ENCODE results near the gene KRT2. TPM values are rescaled to one million over a fixed set of nuclear protein-coding genes. Genes with fewer than 3 reads are reported as not detected.

Gene KRT2
- total RNA-seq, 1 donor from 2014 or later: not detected

DNA sequence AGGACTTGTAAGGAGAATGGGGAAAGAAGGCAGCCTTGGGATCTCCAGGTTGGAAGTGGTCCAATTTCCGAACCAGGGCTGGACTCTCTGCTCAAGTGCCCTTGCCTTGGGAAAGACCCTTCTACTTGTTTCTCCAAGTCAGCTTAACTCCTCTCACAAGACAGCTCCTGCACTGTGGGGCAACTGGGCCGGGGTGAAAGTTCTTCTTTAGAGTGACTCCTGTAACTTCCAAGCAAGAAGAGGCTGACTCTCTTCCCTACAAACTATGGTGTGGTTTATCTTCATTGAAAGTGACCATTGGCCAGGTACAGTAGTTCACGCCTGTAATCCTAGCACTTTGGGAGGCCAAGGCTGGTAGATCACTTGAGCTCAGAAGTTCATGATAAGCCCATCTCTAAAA lies 14.5 kb upstream of the KRT2 start:
- DNase-seq (ENCODE audit: low spot score): no peak

DNA sequence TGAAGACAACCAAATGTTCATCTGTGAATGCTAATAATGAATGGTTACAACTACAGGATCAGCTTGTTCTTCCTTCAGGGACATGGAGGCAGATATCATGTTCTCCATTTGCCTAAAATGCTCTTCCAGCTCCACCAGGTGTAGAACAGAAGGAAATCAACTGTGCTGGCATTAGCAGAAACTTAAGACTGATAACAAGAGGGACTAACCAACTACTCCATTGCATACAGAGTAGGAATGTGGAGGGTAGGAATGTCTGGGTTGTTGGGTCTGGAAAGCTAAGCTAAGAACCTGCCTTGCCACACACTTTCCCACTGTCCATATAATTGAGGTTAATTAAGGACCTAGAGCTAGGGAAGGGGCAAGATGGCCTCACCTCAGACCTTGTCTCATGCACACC lies 11.4 kb upstream of the KRT2 start:
- DNase-seq (ENCODE audit: low spot score): no peak

DNA sequence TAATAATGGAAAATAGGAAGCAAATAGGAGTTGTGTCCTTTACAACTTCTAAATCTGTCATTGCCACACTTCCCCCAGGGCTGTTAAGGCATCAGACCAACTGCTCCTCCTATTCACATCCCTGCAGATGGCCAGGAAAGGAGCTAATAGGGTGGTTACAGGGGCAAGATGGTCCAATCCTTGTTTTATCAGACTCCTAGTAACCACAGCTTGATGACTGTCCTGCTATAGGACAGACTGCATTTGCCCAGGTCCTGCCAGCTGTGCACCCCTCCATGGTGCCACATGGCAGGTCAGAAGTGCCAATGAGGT lies 10.9 kb upstream of the KRT2 start:
- DNase-seq (ENCODE audit: low spot score): no peak

DNA sequence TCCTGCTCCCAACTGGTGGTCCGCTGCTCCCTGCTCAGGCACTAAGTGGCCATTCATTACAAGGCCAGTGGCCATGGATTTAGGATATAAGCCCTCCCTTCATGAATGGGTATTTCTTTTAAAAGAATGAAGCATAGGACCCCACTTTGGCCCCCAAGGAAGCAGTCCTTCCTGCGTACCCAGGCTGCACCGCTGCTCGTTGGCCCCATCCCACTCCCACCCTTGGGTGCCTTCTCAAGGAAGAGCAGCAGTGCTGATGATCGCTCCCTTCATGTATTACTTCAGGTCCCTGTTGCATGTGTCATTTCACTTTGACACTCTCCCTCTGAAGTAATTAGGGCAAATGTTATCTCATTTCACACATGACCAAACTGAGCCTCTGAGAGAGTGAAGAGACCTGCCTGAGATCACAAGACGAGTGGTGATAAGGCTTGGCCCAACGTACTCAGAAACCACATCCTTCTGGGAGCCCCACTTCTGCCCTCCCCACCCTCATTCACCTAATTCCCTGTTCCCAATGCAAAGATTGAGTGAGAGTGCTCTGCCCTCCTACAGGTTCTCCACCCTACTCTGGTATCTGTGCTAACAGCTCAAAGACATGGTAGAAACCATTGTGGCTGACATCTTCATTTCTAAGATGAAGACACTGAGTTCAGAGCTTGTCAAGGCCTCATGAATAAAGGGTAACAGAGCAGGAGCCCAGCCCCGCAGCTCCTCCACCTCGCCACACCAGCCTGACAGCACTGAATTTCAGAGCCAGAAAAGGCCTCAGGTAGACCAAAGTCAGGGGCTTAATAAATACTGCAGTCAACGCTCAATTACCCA lies 10.3 kb upstream of the KRT2 start:
- DNase-seq (ENCODE audit: low spot score): no peak

DNA sequence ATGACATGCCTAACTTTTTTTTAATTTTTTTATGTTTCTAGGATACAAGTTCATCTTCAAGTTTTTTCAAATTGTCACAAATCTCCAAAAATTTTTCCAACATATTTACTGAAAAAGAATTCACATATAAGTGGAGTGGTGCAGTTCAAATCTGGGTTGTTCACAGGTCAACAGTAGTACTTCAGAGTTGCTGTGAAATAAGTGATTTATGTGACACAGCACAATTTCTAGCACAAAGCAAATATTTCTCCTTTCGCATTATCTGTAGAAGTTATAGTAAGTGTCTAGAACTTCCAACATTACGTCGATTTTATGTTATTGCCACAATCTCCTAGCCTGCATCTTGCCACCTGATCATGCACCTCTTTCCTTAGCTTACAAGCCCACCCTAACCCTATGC lies 9.7 kb upstream of the KRT2 start:
- no peak for DNase-seq (ENCODE audit: low spot score)

DNA sequence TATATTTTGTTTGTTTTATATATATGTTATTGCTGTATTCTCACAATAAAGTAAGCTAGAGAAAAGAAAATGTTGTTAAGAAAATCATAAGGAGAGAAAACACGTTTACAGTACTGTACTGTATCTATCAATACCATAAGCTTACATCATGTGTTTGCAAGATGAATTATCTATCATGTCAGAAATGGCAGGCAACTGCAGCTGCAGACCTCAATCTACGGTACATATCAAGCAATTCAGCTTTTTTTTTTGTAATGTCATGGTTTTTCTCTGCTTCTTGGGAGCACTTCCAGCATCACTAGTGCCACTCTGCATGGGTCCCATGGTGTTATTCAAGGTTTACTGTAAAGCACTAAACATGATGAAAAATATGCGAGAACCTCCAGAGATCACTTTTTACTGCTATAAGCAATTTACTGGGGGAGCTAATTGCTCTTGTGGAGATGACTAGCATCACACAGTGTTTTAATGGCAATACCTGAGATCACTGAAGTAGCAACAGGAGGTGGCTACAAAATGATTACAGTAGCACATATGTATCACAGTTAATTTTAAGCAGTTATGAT lies 9.0 kb upstream of the KRT2 start:
- no peak for DNase-seq (ENCODE audit: low spot score)

DNA sequence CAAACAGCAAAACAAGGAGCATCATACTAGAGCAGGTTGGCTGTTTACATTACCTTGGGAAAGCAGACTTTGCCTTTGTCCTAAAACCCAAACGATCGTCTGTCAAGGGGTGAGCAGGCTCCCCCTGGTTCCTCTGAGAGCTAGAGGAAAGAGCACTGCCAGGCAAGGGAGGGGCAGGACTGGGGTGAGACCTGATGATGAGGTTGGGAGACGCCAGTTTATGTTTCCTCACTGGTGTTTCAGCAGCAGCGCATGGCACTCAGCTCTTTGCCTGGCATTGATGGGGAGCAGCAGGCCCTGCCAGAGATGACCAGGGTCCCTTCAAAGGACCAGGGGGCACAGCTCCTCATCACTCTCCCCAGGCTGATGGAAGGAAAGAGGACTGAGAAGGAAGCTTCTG lies 7.9 kb upstream of the KRT2 start:
- DNase-seq (ENCODE audit: low spot score): no peak

DNA sequence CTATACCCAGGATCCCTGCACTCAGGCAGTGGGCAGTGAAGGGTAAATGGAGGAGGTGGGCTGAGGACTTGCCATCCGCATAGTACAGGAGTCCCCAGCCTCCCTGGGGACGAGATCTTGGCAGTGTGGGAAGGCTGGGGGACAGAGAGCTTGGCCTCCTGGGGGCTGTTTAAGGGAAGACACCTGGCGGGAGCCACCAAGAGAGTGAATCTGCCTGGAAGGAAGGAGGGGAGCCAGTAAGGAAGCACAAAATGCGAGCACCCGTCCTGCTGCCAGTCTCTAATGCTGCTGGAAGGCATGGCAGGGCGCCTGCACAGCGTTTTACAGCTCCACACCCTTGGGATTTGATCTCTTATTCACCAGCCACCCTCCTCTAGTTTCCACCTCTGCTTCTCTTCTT lies 7.4 kb upstream of the KRT2 start:
- DNase-seq (ENCODE audit: low spot score): no peak

DNA sequence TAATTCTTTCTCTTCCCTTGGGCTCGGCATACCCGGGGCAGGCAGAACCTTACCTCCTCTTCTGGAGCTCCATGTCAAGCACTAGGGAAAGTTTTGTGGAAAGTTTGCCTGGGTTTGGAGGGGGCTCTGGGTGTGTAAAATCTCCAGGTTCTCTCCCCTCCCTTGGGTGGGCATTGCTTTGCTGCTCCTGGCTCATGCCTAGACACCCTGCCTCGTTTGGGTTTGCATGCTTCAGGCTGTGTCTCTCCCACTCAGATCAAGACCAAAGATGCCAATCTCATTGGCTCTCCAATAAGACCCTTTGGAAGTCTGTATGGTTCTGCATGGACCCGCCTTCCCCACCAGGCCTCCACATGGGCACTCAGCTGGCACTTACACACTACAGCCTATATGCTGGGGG lies 6.2 kb upstream of the KRT2 start:
- DNase-seq (ENCODE audit: low spot score): no peak

DNA sequence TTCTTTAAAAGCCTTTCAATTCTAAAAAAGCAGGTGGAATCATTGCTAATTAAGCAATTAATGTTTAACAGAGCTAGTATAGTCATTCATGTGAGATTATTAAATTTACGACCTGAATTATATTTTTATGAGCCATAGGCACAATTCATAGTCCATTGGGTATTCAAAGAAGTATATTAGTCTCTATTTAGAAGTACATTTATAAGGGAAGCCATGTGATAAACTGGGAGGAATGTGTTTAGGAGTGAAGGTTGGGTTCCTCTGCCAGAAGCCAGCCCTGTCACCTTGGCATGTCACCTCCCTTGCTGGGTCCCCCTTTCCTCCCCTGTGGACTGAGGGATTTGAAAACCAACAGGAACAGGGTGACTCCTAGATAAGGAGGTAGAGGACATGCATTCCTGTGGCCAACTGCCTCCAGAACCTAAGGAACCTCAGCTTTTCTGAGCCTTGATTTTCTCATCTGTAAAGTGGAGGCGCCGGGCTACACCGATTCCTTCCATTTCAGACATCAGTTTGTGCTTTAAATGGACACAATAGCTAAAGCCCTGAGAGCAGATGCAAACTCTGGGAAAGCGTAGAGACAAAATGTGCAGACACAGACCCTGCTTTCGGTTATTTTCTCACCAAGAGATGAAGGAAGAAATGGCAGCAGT lies 5.4 kb upstream of the KRT2 start:
- no peak for DNase-seq (ENCODE audit: low spot score)

DNA sequence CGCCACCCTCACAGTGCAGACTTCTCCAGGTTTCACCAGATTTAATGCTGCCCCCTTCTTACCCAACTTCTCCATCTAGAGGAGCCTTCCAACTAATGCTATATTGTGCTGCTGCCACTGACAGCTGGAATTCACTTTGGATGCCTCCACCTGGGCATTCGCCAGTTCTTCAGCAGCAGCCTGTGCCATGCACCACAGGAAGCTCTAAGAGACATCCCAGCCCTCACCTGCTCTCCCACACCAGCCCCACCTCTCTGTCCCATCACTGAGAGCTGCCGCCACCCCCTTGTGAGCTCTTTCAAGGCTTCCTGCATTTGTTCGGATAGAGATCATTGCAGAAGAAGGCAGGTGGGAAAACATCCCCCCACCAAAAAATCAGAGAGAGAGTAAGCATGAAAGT lies 4.6 kb upstream of the KRT2 start:
- DNase-seq (ENCODE audit: low spot score): no peak

DNA sequence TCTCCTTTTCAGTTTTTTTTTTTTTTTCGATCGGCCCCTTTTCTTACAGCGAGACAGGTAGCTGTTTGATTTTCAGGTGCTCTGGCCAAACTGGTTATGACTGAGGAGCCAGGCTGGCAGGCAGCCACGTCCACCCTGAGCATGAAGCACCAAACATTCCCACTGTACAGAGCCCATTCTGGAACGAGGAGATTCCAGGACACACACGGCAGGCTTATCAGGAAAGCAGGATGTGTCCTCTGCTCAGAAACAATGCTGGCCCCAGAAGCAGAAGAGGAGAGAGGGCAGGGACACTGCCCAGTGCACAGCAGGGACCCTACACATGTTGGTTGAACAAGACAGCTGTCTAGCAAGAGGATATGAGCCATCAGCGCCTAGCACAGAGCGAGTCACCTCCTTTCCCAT lies 3.7 kb upstream of the KRT2 start:
- DNase-seq (ENCODE audit: low spot score): no peak

DNA sequence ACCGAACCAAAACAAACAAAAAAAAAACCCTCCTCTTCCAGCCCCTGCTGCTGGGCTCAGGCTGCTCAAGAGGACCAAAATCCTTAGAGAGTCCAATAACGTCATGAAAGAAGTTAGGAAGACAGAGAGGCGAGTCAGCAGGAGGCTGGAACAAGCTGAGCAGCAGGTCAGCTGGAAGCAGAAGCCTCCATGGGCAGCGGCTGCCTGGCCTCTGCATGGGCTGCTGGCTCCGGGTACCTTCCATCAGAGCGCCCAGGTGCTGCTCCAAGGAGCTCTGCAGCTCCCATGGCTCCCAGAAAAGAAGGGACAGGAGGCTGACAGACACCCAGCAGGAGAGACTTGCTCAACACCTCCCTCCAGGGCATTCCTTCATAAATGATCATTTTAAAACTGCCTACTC lies 3.2 kb upstream of the KRT2 start:
- no peak for DNase-seq (ENCODE audit: low spot score)

DNA sequence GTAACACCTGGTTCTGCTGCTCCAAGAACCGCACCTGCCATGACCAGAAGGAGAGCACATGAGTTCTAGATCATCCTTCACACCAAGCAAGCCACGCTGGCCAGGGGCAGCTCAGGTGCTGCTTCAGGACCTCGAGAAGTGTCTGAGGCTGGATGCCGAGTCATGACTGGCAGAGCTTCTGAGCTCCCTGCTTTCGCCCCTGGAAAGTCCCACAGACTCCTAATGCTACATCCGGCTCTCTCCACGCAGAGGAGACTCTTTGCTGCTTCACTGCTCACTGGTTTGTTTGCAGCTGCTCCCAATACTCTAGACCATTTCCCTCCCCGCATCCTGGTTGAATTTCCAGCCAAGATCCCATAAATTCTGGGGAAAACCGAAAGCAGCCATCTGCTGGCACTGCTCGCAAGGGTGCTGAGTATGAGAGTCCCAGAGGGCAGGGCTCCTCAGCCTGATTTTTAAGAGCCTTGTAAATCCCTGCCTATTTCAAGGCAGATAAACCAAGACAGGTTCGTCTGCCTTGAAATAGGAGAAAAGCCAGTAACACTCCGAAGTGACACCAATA lies 1.4 kb downstream of the KRT2 start:
- no peak for DNase-seq (ENCODE audit: low spot score)

DNA sequence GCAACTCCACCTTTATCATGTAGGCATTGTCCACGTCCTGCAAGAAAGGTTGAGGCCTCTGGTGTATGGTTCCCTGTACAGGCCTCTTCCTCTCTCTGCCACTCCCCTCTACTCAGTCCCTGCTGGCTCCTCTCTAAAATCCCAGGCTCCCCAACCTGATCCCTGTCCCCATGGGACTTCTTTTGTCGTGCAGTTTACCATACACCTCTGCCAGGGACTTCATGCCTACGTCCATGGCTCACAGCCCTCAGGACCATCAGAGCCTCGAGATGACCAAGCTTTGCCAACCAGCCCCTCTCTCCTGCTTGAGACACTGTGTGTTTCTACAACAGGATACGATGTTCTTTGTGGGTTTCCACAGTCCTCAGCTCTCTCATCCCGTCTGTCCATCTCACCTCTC lies 2.9 kb downstream of the KRT2 start:
- no peak for DNase-seq (ENCODE audit: low spot score)

DNA sequence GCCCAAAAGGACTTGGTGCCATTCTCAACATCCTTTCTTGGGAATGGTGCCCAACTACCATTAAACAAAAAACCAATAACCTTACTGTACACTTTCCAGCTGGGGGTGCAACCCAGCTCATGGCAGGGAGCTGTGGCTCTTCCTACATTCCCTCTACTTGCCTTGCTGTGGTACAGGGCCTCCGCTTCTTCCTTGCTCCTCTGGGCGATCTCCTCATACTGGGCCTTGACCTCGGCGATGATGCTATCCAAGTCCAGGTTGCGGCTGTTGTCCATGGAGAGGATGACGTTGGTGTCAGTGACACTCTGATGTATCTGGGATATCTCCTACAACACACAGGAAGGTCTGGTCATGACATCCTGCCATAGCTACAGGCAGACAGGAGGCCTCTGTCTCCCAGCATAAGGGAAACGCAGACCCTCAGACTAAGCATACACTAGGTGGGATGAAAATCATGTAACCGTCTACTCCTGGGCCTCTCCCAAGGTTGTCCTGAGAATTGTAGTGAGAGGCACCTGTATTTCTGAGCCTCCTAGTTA lies 3.9 kb downstream of the KRT2 start:
- no peak for DNase-seq (ENCODE audit: low spot score)

DNA sequence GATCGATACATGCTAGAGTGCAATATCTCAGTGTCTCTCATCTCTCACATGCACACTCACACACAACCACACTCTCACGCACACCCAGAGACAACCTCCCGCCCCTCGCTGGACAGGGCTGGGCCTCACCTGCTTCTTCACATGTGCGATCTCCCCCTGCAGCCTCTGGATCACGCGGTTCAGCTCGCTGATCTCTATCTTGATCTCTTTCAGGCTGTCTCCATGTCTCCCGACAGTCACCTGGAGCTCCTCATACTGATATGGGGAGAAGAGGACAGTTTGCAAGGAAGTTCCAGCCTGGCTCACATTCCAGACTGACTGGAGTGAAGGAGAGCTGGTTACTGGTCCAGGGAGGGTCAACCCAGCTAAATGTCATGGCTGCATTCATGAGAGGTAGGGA lies 4.4 kb downstream of the KRT2 start:
- no peak for DNase-seq (ENCODE audit: low spot score)

DNA sequence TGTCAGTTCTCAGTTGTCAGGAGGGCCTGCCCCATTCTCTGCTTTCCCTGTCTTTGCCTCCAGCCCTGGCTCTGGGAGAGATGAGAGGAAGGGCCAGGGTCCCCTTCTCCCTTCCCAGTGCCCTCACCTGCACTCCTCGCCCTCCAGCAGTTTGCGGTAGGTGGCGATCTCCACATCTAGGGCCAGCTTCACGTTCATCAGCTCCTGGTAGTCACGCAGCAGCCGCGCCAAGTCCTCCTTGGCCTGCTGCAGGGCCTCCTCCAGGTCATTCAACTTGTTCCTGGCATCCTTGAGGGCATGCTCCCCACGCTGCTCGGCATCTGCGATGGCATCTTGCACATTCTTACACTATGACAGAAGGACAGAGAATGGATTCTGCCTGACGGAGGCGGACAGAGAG lies 5.4 kb downstream of the KRT2 start:
- DNase-seq (ENCODE audit: low spot score): no peak

DNA sequence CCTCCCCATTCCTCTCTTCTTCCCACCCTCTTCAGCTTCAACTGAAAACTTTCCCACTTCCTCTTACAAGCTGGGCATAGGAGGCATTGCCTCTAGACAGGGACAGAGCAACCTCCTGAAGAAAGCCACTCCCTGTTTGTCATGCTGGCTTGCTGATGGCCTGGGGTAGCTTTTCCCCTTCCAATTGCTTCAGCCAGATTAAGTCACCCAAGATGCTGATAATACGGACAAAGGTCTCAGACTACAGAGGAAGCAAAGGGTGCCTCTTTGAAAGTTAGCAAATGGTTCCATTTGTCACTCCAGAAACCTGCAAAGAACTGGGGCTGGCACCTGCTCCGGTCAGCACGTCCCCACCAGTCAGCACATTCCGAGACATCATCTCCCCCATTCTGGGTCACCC lies 6.0 kb downstream of the KRT2 start:
- no peak for DNase-seq (ENCODE audit: low spot score)

DNA sequence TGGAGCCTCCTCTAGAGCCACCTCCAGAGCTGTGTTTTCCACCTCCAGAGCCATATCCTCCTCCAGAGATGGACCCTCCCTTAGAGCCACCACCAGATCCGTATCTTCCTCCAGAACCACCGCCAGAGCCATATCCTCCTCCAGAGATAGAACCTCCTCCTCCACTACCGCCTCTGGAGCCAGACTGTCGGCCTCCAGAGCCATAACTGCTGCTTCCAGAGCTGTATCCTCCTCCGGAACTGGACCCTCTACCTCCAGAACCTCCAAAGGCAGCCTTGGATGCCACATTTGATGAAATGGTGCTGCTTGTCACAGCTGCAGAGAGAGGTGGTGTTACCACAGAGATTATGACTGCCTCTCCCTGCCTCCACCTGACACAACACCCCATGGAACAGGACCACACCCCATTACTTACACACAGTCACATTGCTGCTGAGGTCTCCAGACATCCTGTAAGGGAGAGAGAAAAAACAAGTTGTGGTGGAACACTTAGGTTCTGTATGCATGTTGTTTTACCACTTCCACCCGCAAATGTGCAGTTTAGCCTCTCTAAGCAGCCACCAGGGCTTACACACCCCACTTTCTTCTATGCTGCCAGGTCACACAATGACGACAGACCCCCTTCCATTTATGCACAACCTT lies 6.8 kb downstream of the KRT2 start:
- DNase-seq (ENCODE audit: low spot score): no peak

DNA sequence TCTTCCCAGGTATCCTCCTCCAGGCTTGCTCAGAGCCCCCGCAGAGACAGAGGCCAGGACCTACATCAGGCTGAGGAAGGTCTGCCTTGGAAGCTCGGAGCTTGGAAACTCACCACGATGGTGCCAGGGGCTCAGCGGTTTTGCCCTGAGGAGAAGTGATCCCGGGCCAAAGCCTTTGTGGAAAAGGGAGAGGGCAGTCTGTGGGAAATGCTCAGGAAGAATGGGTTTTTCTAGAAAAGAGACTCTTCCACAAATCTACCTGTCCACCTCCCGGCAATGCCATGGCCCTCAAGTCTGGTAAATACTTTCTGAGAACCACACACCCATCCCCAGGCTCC lies 8.0 kb downstream of the KRT2 start:
- no peak for DNase-seq (ENCODE audit: low spot score)

DNA sequence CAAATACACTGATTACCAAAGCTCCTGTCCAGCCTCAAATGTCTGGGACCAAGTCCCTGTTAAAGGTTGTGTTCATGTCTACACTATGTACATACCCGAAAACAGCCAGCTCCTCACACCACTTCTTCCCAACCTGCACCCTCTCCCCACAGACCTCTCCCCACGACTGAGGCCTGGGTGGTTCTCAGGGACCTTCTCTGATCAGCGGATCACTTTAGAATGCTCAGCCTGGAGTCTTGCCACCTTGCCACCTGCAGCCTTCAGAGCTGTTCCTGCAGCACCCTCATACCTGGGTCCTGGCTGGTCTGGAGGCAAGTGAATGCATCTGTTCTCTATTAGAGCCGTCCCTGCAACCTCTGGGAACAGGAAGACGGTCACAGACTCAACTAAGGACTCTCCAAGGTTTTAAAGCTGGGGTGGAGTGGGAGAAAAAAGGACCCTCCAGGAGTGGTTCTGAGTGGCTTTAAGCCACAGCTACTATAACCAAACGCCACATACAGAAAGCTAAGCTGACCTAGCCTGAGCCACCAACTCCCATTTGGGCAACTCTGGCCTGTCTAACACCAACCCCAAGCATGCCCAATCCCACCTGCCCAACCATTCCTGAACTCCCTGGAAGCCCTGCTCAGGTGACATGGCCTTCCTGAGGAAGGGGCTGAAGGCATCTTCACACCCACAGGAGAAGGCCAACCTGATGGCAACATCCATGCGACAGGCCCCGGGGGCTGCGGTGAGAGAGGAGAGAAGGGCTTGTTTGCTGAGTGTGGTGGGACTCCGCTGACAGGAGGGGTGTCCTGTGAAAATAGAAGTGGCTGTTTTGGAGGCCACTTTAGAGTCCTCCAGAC lies 8.6 kb downstream of the KRT2 start:
- DNase-seq (ENCODE audit: low spot score): no peak

All from ureter (tissue), 1 donor.